Right lobe of liver (tissue), 4 donors: Measurements from ENCODE around the gene KCNJ4.

ENCODE experiments used
- CTCF ChIP-seq, 4 donors: fragments of 200-600 bp in 3 of 4; fragments of 450-650 bp in 1 of 4; IDR thresholded peaks; one replicate each; pipeline versions ENCODE4 v1.5.1 to v1.8.0; 2016 to 2022; ENCODE audit warnings: antibody characterized with exemption in 4 of 4, mild to moderate bottlenecking in 2 of 4
- POLR2A ChIP-seq: fragments of 450-650 bp; IDR thresholded peaks from one replicate; pipeline ENCODE4 v1.6.1; 2017; ENCODE audit warnings: antibody characterized with exemption, mild to moderate bottlenecking
- donor health status: DM: no; HTN: no; CAD: no.
- donor health status: DM: no; HTN: no; CAD: no.
- donor health status: DM: no; HTN: yes; CAD: no.

GRCh38 chr22:38402204-38402603, 52.8 kb downstream of the KCNJ4 start:
- TF ChIP-seq POLR2A, result no peak
- TF ChIP-seq CTCF (IDR thresholded peaks at IDR 0.05), result no peak
